ENCODE data around the gene HS2ST1. TPM values are rescaled to one million over a fixed set of nuclear protein-coding genes. Genes with fewer than 3 reads are reported as not detected.
"Not testable (repeated sequence)": the region's sequence is repeated elsewhere in the genome, so short reads cannot be mapped to it uniquely, and the experiment has no call there.

The HS2ST1 gene
- total RNA-seq, 2 donors from 2014 or later = 6.3 to 12.2 TPM

DNA sequence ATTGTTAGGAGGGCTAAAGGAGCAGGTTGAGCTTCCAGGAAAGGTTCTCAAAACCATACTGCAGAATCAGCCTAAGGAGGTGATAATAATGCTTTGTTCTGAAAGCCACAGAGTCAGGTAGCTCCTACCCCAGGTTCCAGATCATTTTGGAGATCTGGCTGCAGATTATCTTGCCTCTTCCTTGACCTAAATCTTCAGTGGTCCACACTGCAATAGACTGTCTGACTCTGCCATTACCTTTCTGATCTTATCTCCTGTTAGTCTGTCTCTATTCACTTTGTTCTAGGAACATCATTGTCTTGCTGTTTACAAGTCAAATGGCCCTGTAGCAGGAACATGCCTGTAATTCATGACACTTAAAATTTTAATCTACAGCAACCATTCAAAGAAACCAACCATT lies 73.0 kb downstream of the HS2ST1 start:
- Histone ChIP-seq H3K27me3 (no peaks in the 10 kb centered on the region), H3K36me3 (replicated peaks in 1 of 2; ENCODE audit: insufficient read depth in 1 of 2, low read depth in 2 of 2) (no peaks in the 10 kb centered on the region), H3K4me1 (no peaks in the 10 kb centered on the region), H3K4me3 (no peak overlapping the region), H3K9me3 (no peaks in the 10 kb centered on the region), H3K27ac (no peak overlapping the region)
- DNase-seq (no peak), ATAC-seq (no peak)
- intact Hi-C loops (cut with DNase I) = no loop called here
- TF ChIP-seq, protein P1, sequence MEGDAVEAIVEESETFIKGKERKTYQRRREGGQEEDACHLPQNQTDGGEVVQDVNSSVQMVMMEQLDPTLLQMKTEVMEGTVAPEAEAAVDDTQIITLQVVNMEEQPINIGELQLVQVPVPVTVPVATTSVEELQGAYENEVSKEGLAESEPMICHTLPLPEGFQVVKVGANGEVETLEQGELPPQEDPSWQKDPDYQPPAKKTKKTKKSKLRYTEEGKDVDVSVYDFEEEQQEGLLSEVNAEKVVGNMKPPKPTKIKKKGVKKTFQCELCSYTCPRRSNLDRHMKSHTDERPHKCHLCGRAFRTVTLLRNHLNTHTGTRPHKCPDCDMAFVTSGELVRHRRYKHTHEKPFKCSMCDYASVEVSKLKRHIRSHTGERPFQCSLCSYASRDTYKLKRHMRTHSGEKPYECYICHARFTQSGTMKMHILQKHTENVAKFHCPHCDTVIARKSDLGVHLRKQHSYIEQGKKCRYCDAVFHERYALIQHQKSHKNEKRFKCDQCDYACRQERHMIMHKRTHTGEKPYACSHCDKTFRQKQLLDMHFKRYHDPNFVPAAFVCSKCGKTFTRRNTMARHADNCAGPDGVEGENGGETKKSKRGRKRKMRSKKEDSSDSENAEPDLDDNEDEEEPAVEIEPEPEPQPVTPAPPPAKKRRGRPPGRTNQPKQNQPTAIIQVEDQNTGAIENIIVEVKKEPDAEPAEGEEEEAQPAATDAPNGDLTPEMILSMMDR (IDR thresholded peaks at IDR 0.05) = no peak
- no peak for TF ChIP-seq POLR2A (IDR thresholded peaks at IDR 0.05)

DNA sequence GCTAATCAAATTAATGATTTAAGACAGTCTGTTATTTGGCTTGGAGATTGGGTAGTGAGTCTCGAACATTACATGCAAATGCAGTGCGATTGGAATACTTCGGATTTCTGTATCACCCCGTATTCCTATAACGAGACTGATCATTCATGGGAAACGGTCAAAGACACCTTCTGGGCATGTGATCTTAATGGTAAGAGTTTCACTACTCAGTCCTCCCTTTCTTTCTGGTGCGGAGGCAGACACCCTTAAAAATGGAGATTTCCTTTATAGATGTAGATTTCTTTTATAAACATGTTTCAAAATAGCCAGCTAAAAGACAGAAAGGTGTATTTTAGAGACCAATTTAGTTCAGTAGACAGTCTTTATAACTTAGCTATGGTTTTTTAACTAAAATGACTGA lies 74.4 kb downstream of the HS2ST1 start:
- no peaks in the 10 kb centered on the region for H3K36me3 ChIP-seq (replicated peaks in 1 of 2; ENCODE audit: insufficient read depth in 1 of 2, low read depth in 2 of 2)
- intact Hi-C loops (cut with DNase I) = no loop called here
- H3K9me3 ChIP-seq = no peaks in the 10 kb centered on the region
- H3K27me3 ChIP-seq = no peaks in the 10 kb centered on the region
- 93 to 94% methylated on average over 7 of the region's 7 CpGs for WGBS, 2 donors
- TF ChIP-seq, protein P1 (IDR thresholded peaks at IDR 0.05) = no peak
- TF ChIP-seq POLR2A (IDR thresholded peaks at IDR 0.05) = no peak
- ATAC-seq (no peak), DNase-seq (no peak)
- H3K27ac ChIP-seq = no peak overlapping the region
- no peak overlapping the region for H3K4me3 ChIP-seq
- H3K4me1 ChIP-seq = no peaks in the 10 kb centered on the region

DNA sequence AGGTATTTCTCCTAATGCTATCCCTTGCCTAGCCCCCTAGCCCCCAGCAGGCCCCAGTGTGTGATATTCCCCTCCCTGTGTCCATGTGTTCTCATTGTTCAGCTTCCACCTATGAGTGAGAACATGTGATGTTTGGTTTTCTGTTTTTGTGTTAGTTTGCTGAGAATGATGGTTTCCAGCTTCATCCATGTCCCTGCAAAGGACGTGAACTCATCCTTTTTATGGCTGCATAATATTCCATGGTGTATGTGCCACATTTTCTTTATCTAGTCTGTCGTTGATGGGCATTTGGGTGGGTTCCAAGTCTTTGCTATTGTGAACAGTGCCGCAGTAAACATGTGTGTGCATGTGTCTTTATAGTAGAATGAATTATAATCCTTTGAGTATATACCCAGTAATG lies 75.3 kb downstream of the HS2ST1 start:
- H3K4me1 ChIP-seq; H3K9me3 ChIP-seq; ATAC-seq; H3K27me3 ChIP-seq; intact Hi-C loops (cut with DNase I); H3K36me3 ChIP-seq (replicated peaks in 1 of 2; ENCODE audit: insufficient read depth in 1 of 2, low read depth in 2 of 2); H3K27ac ChIP-seq; H3K4me3 ChIP-seq; DNase-seq: not testable (repeated sequence)
- 55 to 91% methylated on average over 3 of the region's 3 CpGs for WGBS, 2 donors

DNA sequence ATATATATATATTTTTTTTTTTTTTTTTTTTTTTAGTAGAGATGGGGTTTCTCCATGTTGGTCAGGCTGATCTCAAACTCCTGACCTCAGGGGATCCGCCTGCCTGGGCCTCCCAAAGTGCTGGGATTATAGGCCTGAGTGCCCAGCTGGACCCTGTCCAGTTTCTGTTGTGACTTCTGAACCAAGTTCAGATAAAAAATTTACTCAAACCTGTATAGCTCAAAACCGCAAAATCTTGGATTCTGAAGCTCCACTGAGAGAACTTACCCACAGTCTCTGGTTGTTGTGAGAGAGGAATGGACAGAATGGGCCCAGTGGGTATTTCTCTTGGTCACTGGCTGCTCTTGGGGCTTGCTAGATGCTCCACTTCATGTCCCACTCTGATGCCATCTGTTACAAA lies 76.4 kb downstream of the HS2ST1 start:
- 89 to 100% methylated on average over 1 to 2 of the region's 2 CpGs for WGBS, 2 donors
- Histone ChIP-seq H3K4me1 (no peaks in the 10 kb centered on the region), H3K27ac (no peak overlapping the region), H3K9me3 (no peaks in the 10 kb centered on the region), H3K36me3 (replicated peaks in 1 of 2; ENCODE audit: insufficient read depth in 1 of 2, low read depth in 2 of 2) (no peaks in the 10 kb centered on the region), H3K27me3 (no peaks in the 10 kb centered on the region), H3K4me3 (no peak overlapping the region)
- TF ChIP-seq, protein P1 (IDR thresholded peaks at IDR 0.05) = no peak
- TF ChIP-seq POLR2A (IDR thresholded peaks at IDR 0.05) = no peak
- ATAC-seq = no peak
- no peak for DNase-seq
- intact Hi-C loops (cut with DNase I) = no loop called here

DNA sequence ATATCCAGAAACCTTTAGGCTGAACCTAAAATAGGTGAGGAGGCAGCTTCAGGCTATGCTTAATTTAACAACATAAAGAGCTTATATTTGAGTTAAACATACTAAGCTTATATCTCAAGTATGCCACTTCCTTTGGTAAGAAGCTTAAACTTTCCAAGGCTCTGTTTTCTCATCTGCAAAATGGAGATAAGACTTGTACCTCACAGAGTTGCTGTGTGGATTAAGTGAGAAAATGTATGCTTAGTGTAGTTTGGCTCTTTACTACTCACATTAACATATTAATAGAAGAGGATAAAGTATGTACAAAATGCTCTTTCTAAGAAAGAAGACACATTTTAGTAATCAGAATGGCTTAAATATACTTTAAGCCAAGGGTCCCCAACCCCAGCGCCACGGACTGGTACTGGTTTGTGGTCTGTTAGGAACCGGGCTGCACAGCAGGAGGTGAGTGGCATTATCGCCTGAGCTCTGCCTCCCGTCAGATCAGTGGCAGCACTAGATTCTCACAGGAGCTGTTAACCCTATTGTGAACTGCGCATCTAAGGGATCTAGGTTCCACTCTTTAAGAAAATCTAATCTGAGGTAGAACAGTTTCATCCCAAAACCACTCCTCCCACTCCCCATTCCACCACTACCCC lies 77.2 kb downstream of the HS2ST1 start:
- H3K36me3 ChIP-seq (replicated peaks in 1 of 2; ENCODE audit: insufficient read depth in 1 of 2, low read depth in 2 of 2) = no peaks in the 10 kb centered on the region
- no peak for DNase-seq
- no peak for TF ChIP-seq POLR2A (IDR thresholded peaks at IDR 0.05)
- TF ChIP-seq, protein P1 (IDR thresholded peaks at IDR 0.05) = no peak
- ATAC-seq = no peak
- H3K27me3 ChIP-seq = no peaks in the 10 kb centered on the region
- no peaks in the 10 kb centered on the region for H3K4me1 ChIP-seq
- H3K9me3 ChIP-seq = no peaks in the 10 kb centered on the region
- H3K4me3 ChIP-seq = no peak overlapping the region
- H3K27ac ChIP-seq = no peak overlapping the region
- intact Hi-C loops (cut with DNase I) = no loop called here
- WGBS, 2 donors = 88 to 94% methylated on average over 6 of the region's 6 CpGs

All from body of pancreas (tissue), 4 donors.